ENCODE results near the gene TACR1.

TACR1 gene

GRCh38 chr2:75162897-75163296, 36.4 kb downstream of the TACR1 start:
- no peaks in the 10 kb centered on the region for H3K36me3 ChIP-seq (ENCODE audit: control insufficient read depth in 2 of 2, insufficient read depth in 1 of 2, low read length in 2 of 2)
- no peak overlapping the region for H3K27ac ChIP-seq (ENCODE audit: extremely low read depth, low read depth, low read length)
- no peaks in the 10 kb centered on the region for H3K9me3 ChIP-seq (ENCODE audit: control insufficient read depth, insufficient read depth, low read depth, low read length)
- ChIA-PET POLR2A (no interaction called here), CTCF (no interaction called here)
- no peak overlapping the region for H3K4me3 ChIP-seq (ENCODE audit: low read depth, low read length)
- no peak for TF ChIP-seq ZBTB7A (tag by site-specific recombination; IDR thresholded peaks at IDR 0.05; ENCODE audit: low read depth)
- no peak for TF ChIP-seq ZNF146 (tag by site-specific recombination; IDR thresholded peaks at IDR 0.05)
- no peak for TF ChIP-seq OVOL3 (tag by site-specific recombination; IDR thresholded peaks at IDR 0.05)
- no peak for TF ChIP-seq ZNF654 (tag by site-specific recombination; IDR thresholded peaks at IDR 0.05; ENCODE audit: low read depth)
- no peaks in the 10 kb centered on the region for H3K4me1 ChIP-seq (ENCODE audit: control insufficient read depth, insufficient read depth, low read length)

- ChIA-PET POLR2A (no interaction called here), CTCF (no interaction called here)
- no peak for TF ChIP-seq ZNF341 (tag by site-specific recombination; IDR thresholded peaks at IDR 0.05; ENCODE audit: low read depth)
- no peak for TF ChIP-seq ZNF585B (tag by site-specific recombination; IDR thresholded peaks at IDR 0.05)
- no peak for TF ChIP-seq ZNF24 (tag by site-specific recombination; IDR thresholded peaks at IDR 0.05)
- no peak for TF ChIP-seq ZNF837 (tag by site-specific recombination; IDR thresholded peaks at IDR 0.05)
- TF ChIP-seq ZNF362 (tag by site-specific recombination; IDR thresholded peaks at IDR 0.05), result no peak
- no peak for TF ChIP-seq ZNF610 (tag by site-specific recombination; IDR thresholded peaks at IDR 0.05; ENCODE audit: borderline replicate concordance)
- TF ChIP-seq ZNF398 (tag by site-specific recombination; IDR thresholded peaks at IDR 0.05), result no peak
- no peak for TF ChIP-seq ZNF2 (tag by site-specific recombination; IDR thresholded peaks at IDR 0.05)
- no peak for TF ChIP-seq ZEB2 (tag by site-specific recombination; IDR thresholded peaks at IDR 0.05)
- no peak for TF ChIP-seq ZNF394 (tag by site-specific recombination; IDR thresholded peaks at IDR 0.05; ENCODE audit: borderline replicate concordance)
- no peak for TF ChIP-seq ZNF600 (tag by site-specific recombination; IDR thresholded peaks at IDR 0.05)
- TF ChIP-seq GLIS2 (tag by site-specific recombination; IDR thresholded peaks at IDR 0.05), result no peak
- no peak for TF ChIP-seq ZBTB20 (tag by site-specific recombination; IDR thresholded peaks at IDR 0.05)
- TF ChIP-seq SP3 (tag by site-specific recombination; IDR thresholded peaks at IDR 0.05), result no peak
- TF ChIP-seq ZNF701 (tag by site-specific recombination; IDR thresholded peaks at IDR 0.05), result no peak
- TF ChIP-seq ZBTB21 (tag by site-specific recombination; IDR thresholded peaks at IDR 0.05), result no peak
- no peak for TF ChIP-seq ZNF366 (tag by site-specific recombination; conservative IDR thresholded peaks at IDR 0.05)
- no peak for TF ChIP-seq PRDM1 (tag by site-specific recombination; IDR thresholded peaks at IDR 0.05)
- no peak for TF ChIP-seq ZNF658 (tag by site-specific recombination; IDR thresholded peaks at IDR 0.05)
- no peak for TF ChIP-seq ZFP37 (tag by site-specific recombination; IDR thresholded peaks at IDR 0.05)
- no peaks in the 10 kb centered on the region for H3K36me3 ChIP-seq (ENCODE audit: control insufficient read depth in 2 of 2, insufficient read depth in 1 of 2, low read length in 2 of 2)
- no peak overlapping the region for H3K4me3 ChIP-seq (ENCODE audit: low read depth, low read length)
- no peaks in the 10 kb centered on the region for H3K9me3 ChIP-seq (ENCODE audit: control insufficient read depth, insufficient read depth, low read depth, low read length)
- H3K4me1 ChIP-seq (ENCODE audit: control insufficient read depth, insufficient read depth, low read length), result no peaks in the 10 kb centered on the region
- H3K27ac ChIP-seq (ENCODE audit: extremely low read depth, low read depth, low read length), result no peak overlapping the region
Observed at GRCh38 chr2:75162259-75162658, 37.1 kb downstream of the TACR1 start.

Data from HEK293 (cell line).